HEK293T (cell line): ENCODE results near the gene EIPR1.

Experiments
- CTCF ChIA-PET: fragments of 350-600 bp; formaldehyde crosslinking; extraction: SDS; loops from one replicate; lab custom pipeline; 2021; ENCODE audit warnings: antibody characterized with exemption, inconsistent platforms; lab: Yijun Ruan, JAX
- POLR2A ChIA-PET: fragments of 350-600 bp; formaldehyde crosslinking; extraction: SDS; loops from one replicate; lab custom pipeline; 2020; ENCODE audit warnings: antibody characterized with exemption, inconsistent platforms; lab: Yijun Ruan, JAX
- DNase-seq: peaks from one replicate; pipeline ENCODE4 v3.0.0; 2012; ENCODE audit warnings: mixed read lengths; ENCODE audit errors: extremely low spot score
- ARNT ChIP-seq: fragments of 450-650 bp; IDR thresholded peaks from 2 replicates; pipeline ENCODE4 v1.6.1; 2017; ENCODE audit warnings: mild to moderate bottlenecking
- BHLHE40 ChIP-seq: fragments of 450-650 bp; IDR thresholded peaks from 2 replicates; pipeline ENCODE4 v1.6.1; 2016; ENCODE audit warnings: mild to moderate bottlenecking, moderate library complexity, borderline replicate concordance
- CTBP1 ChIP-seq: fragments of 450-650 bp; IDR thresholded peaks from 2 replicates; pipeline ENCODE4 v1.6.1; 2016; ENCODE audit warnings: borderline replicate concordance
- ELF4 ChIP-seq: fragments of 450-650 bp; IDR thresholded peaks from 2 replicates; pipeline ENCODE4 v1.6.1; 2017; ENCODE audit warnings: antibody characterized with exemption
- FOXA1 ChIP-seq: fragments of 450-650 bp; IDR thresholded peaks from 2 replicates; pipeline ENCODE4 v1.6.1; 2016; ENCODE audit warnings: mild to moderate bottlenecking
- FOXK2 ChIP-seq: fragments of 450-650 bp; IDR thresholded peaks from 2 replicates; pipeline ENCODE4 v1.6.1; 2016; ENCODE audit warnings: mild to moderate bottlenecking
- FOXM1 ChIP-seq: fragments of 450-650 bp; IDR thresholded peaks from 2 replicates; pipeline ENCODE4 v1.6.1; 2017; ENCODE audit warnings: mild to moderate bottlenecking, borderline replicate concordance
- HDGF ChIP-seq: fragments of 450-650 bp; IDR thresholded peaks from 2 replicates; pipeline ENCODE4 v1.6.1; 2017; ENCODE audit warnings: antibody characterized with exemption, borderline replicate concordance
- L3MBTL2 ChIP-seq: fragments of 450-650 bp; conservative IDR thresholded peaks from 2 replicates; pipeline ENCODE4 v1.6.1; 2016; ENCODE audit warnings: mild to moderate bottlenecking
- LEF1 ChIP-seq: fragments of 450-650 bp; IDR thresholded peaks from 2 replicates; pipeline ENCODE4 v1.6.1; 2017; ENCODE audit warnings: mild to moderate bottlenecking, borderline replicate concordance
- NFRKB ChIP-seq: fragments of 450-650 bp; IDR thresholded peaks from 2 replicates; pipeline ENCODE4 v1.6.1; 2016; ENCODE audit warnings: mild to moderate bottlenecking, moderate library complexity
- SP1 ChIP-seq: fragments of 450-650 bp; IDR thresholded peaks from 2 replicates; pipeline ENCODE4 v1.6.1; 2017
- SUZ12 ChIP-seq: fragments of 450-650 bp; IDR thresholded peaks from 2 replicates; pipeline ENCODE4 v1.6.1; 2016; ENCODE audit warnings: mild to moderate bottlenecking
- TARDBP ChIP-seq: fragments of 450-650 bp; IDR thresholded peaks from 2 replicates; pipeline ENCODE4 v1.6.1; 2016
- ZNF384 ChIP-seq: fragments of 450-650 bp; IDR thresholded peaks from 2 replicates; pipeline ENCODE4 v1.6.1; 2016
- TF ChIP-seq, protein P1 (sequence below): fragments of 450-650 bp; IDR thresholded peaks from 2 replicates; pipeline ENCODE4 v1.6.1; 2016

The EIPR1 gene

DNA sequence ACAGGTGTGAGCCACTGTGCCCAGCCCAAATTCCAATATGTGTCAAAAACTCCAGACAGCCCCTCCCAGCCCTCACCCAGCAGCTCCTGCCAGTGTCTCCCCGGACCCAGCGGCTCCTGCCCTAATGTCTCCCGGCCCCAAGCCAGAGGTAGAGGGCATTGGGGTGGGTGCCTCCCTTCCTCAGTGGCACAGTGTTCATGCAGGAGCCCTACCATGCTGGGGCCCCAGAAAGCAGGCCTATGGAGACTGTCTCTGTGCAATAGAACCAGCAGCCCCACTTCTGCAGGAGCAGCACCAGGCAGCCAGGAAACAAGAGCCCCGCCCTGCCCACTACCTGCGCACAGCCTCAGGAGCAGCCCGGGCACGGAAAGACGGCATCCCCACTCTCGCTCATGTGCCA, 70.4 kb downstream of the EIPR1 start:
- TF ChIP-seq HDGF (no peak), ELF4 (no peak), ZNF384 (no peak), FOXA1 (no peak), FOXK2 (no peak), NFRKB (no peak), SUZ12 (no peak), CTBP1 (no peak), L3MBTL2 (no peak), TARDBP (no peak), FOXM1 (no peak), BHLHE40 (no peak), ARNT (no peak), LEF1 (no peak)
- TF ChIP-seq, protein P1, sequence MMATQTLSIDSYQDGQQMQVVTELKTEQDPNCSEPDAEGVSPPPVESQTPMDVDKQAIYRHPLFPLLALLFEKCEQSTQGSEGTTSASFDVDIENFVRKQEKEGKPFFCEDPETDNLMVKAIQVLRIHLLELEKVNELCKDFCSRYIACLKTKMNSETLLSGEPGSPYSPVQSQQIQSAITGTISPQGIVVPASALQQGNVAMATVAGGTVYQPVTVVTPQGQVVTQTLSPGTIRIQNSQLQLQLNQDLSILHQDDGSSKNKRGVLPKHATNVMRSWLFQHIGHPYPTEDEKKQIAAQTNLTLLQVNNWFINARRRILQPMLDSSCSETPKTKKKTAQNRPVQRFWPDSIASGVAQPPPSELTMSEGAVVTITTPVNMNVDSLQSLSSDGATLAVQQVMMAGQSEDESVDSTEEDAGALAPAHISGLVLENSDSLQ, result no peak
- CTCF ChIA-PET, result no interaction called here
- no peak for DNase-seq
- POLR2A ChIA-PET, result no interaction called here

GRCh38 chr2:3305952-3306351, 71.7 kb downstream of the EIPR1 start:
- no peak for DNase-seq
- POLR2A ChIA-PET, result no interaction called here
- CTCF ChIA-PET, result no interaction called here
- no peak for TF ChIP-seq TARDBP
- no peak for TF ChIP-seq NFRKB

GRCh38 chr2:3305431-3305830, 72.2 kb downstream of the EIPR1 start:
- POLR2A ChIA-PET, result no interaction called here
- TF ChIP-seq ZNF384 (no peak), FOXM1 (no peak), CTBP1 (no peak), BHLHE40 (no peak), ELF4 (no peak), SUZ12 (no peak), HDGF (no peak), FOXK2 (no peak), FOXA1 (no peak), LEF1 (no peak)
- TF ChIP-seq, protein P1, result no peak
- no peak for DNase-seq
- CTCF ChIA-PET, result no interaction called here

DNA sequence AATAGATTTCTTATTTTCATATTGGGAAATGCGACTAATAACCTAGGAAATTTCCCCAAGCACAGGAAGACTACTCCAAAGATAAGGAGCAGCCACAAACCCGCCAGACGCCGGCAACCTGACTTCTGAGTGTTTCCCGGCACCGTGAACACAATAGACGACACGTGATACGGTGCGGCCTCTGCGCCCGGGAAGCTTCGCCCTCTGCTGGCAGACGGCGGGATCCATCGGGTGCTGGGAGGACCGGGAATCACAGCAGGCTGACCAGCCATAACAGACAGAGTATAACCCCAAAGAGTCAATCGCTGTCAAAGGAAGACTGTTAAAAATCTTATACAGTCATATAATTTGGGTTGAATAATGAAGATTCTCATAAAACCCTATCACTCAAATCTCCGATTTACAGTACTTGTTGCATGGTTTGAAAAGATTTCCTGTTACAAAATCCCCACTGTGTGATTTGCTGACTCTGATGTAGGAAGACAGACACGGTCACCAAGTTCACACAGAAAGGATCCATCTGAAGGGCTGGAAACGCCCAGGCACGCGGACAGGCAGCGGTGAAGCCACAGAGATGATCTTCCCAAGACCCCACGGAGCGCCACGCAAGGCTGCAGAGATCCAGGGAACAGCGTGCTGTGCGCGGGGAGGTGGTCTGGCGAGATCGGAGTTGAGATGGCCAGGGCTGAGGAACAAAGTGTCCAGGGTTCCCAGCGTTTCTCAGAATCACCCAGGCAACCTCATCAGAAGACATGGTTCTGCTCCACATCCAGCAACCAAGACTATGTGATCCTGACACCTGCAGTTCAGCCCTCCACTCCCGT, 73.8 kb downstream of the EIPR1 start:
- peak; percentile 88 for DNase-seq
- CTCF ChIA-PET, result no interaction called here
- TF ChIP-seq L3MBTL2 (peak; percentile 30; the same call in 1 of the 2 replicates), ZNF384 (no peak)
- POLR2A ChIA-PET, result no interaction called here

GRCh38 chr2:3302751-3303582, 74.7 kb downstream of the EIPR1 start:
- CTCF ChIA-PET, result no interaction called here
- POLR2A ChIA-PET, result no interaction called here
- no peak for DNase-seq
- TF ChIP-seq CTBP1 (no peak), NFRKB (no peak), ARNT (no peak), LEF1 (no peak), FOXM1 (no peak)
- TF ChIP-seq, protein P1, result no peak

DNA sequence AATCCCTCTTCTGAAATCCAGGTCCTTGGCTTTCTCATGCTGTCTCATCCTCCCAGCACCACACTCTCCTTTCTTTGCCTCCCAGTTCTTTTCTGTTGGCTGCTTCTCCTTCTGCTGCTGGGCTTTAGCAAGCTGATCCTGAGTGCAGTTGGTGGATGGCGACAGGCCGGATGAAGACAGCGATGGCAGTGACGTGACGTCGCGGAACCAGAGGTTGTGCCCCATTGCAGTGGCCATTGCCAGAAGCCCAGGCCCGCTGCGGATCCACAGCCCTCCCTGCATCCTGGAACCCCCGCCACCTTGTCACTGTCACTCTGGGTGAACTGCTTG, 75.2 kb downstream of the EIPR1 start:
- ChIA-PET POLR2A (no interaction called here), CTCF (no interaction called here)
- no peak for DNase-seq
- no peak for TF ChIP-seq BHLHE40
- TF ChIP-seq FOXM1, result no peak
- no peak for TF ChIP-seq SP1
- TF ChIP-seq FOXK2, result no peak

DNA sequence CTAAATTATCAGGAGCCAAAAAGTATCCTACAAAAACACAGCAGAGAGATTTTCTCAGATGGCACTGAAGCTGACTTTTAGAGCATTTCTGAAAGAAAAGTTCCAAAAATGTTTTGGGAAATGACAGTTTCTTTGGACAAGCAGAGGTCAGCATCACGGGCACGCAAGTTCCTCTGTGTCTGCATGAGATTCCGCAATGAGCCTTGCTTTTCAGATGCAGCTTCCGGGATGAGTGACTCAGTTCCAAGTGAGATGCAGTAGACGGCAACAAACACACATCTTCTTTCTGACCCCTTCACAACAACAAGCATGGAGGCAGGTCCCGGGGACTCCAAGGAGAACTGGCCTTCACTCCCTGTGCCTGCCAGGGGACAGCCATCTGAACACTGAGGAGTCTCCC, 76.6 kb downstream of the EIPR1 start:
- TF ChIP-seq SUZ12 (no peak), ELF4 (no peak), SP1 (no peak), L3MBTL2 (no peak), FOXK2 (no peak), NFRKB (no peak), FOXA1 (no peak), ARNT (no peak), FOXM1 (no peak), ZNF384 (no peak), BHLHE40 (no peak), HDGF (no peak), CTBP1 (no peak), LEF1 (no peak)
- TF ChIP-seq, protein P1, result no peak
- ChIA-PET CTCF (no interaction called here), POLR2A (no interaction called here)
- DNase-seq, result no peak
